COLO668 (cell line): Measurements from ENCODE around the gene PHAX.
"Not testable (repeated sequence)": the region's sequence is repeated elsewhere in the genome, so short reads cannot be mapped to it uniquely, and the experiment has no call there.

Source experiments
- DNase-seq: peaks from one replicate; lab custom pipeline; 2025; ENCODE audit not compliant: unreplicated experiment; lab: John Stamatoyannopoulos, UW

PHAX gene

GRCh38 chr5:126603402-126603991, 2.8 kb downstream of the PHAX start:
- DNase-seq = no peak

GRCh38 chr5:126605525-126605924, 4.8 kb downstream of the PHAX start:
- no peak for DNase-seq

GRCh38 chr5:126610160-126610559, 9.4 kb downstream of the PHAX start:
- DNase-seq = no peak

- no peak for DNase-seq
Observed at GRCh38 chr5:126610616-126611015, 9.9 kb downstream of the PHAX start.

GRCh38 chr5:126613941-126614592, 13.3 kb downstream of the PHAX start:
- no peak for DNase-seq

DNA sequence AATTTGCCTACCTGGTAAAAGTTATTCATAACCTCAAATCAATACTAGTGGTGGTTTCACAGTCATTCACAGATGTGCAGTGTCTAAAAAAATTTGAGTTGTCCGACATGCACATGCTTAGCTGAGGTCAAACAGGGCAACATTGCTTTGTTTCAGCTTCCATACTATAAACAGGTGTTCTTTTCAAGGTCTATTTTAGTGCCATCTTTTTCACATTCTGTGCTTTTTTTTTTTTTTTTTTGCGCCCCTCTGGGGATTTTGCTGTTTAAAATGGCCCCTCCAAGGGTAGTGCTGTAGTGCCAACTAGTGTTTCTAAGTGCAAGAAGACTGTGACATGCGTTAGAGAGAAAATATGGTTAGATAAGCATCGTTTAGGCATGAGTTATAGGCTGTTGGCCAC, 14.5 kb downstream of the PHAX start:
- DNase-seq = no peak

DNA sequence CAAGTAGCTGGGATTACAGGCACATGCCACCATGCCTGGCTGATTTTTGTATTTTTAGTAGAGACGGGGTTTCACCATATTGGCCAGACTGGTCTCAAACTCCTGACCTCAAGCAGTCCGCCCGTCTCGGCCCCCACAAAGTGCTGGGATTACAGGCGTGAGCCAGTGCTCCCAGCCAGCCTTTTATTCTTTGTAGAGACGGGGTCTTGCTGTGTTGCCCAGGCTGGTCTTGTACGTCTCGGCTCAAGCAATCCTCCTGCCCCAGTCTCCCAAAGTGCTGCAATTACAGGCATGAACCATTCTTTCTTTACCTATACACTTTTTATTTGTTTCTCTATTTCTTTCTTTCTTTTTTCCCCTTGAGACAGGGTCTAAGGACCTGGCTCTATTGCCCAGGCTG, 16.9 kb downstream of the PHAX start:
- not testable (repeated sequence) for DNase-seq

- no peak for DNase-seq
Observed at GRCh38 chr5:126619781-126620180, 19.0 kb downstream of the PHAX start.

DNA sequence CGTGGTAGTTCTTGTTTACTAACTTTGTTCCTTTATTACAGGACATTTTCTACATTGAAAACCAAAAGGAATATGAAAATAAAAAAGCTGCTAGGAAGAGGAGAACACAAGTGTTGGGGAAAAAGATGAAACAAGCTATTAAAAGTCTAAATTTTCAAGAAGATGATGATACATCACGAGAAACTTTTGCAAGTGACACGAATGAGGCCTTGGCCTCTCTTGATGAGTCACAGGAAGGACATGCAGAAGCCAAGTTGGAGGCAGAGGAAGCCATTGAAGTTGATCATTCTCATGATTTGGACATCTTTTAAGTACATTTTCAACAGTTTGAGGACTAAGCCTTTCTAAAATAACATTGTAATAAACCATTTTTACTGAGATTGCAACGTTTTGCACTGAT, 23.8 kb downstream of the PHAX start:
- DNase-seq = no peak

- DNase-seq = no peak
Observed at GRCh38 chr5:126628102-126628501, 27.4 kb downstream of the PHAX start.

GRCh38 chr5:126631920-126632319, 31.2 kb downstream of the PHAX start:
- DNase-seq = no peak

DNA sequence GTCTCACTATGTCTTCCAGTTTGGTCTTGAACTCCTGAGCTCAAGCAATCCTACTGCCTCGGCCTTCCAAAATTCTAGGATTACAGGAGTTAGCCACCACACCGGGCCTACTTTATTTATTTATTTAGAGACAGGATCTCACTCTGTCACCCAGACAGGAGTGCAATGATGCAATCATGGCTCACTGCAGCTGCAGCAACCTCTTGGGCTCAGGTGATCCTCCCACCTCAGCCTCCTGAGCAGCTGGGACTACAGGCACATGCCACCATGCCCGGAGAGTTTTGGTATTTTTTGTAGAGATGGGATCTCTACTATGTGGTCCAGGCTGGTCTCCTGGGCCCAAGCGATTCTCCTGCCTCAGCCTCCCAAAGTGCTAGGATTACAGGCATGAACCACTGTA, 32.8 kb downstream of the PHAX start:
- no peak for DNase-seq

GRCh38 chr5:126635585-126635984, 34.8 kb downstream of the PHAX start:
- no peak for DNase-seq

GRCh38 chr5:126636956-126637355, 36.2 kb downstream of the PHAX start:
- DNase-seq = no peak

GRCh38 chr5:126640866-126641265, 40.1 kb downstream of the PHAX start:
- DNase-seq = no peak

GRCh38 chr5:126641387-126641786, 40.6 kb downstream of the PHAX start:
- no peak for DNase-seq

DNA sequence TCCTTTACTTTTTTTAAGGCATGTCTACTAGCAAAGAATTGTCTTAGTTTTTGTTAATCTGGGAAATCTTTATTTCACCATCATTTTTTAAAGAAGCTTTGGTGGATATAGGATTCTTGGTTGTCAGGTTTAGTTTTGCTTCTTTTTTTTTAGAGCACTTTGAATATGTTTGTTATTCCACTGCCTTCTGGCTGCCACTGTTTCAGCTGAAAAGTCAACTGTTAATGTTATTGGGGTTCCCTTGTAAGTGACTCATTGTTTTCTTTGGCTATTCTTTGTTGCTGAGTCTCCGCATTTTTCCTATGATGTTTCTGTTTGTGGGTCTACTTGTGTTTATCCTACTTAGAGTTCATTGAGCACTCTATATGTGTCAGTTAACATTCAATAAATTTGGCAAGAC, 44.4 kb downstream of the PHAX start:
- DNase-seq = no peak

GRCh38 chr5:126647071-126647470, 46.3 kb downstream of the PHAX start:
- DNase-seq = no peak

GRCh38 chr5:126648471-126648870, 47.7 kb downstream of the PHAX start:
- DNase-seq = no peak

- DNase-seq = peak; percentile 12
Observed at GRCh38 chr5:126649057-126649456, 48.3 kb downstream of the PHAX start.

DNA sequence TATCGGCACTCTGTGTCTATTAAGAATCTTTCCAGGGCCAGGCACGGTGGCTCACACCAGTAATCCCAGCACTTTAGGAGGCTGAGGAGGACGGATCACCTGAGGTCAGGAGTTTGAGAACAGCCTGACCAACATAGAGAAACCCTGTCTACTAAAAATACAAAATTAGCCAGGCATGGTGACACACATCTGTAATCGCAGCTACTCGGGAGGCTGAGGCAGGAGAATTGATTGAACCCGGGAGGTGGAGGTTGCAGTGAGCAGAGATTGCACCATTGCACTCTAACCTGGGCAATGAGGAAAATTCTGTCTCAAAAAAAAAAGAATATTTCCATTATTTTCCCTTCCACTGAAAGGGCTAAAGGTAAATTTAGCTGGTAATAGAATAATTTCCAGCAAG, 49.0 kb downstream of the PHAX start:
- not testable (repeated sequence) for DNase-seq

DNA sequence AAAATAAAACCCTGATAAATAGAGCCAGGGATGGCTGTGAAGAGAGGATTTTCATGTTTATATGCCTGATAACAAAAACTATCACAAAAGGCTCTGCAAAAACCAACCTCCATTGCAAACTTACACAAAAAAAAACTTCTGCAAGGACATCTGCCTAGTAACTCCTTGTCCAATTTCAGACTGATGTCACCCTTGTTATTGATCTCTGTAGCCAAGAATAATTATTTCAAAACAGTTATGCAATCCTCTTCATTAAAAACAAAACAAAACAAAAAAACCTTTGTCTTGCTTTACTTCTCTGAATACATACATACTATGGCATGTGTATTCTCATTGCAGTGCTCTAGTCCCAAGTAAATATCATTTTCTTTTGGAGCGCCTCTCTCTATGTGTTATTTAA, 49.7 kb downstream of the PHAX start:
- DNase-seq = no peak

GRCh38 chr5:126651013-126651577, 50.3 kb downstream of the PHAX start:
- DNase-seq = no peak
